Adrenal gland (tissue), 12 donors: ENCODE results near the gene ARID5A. TPM values are rescaled to one million over a fixed set of nuclear protein-coding genes. Genes with fewer than 3 reads are reported as not detected.
A peak's percentile ranks its signal among the peaks of the same experiment; 100 is the strongest.

Experiments
- DNase-seq, 7 donors: peaks; one replicate each; pipeline ENCODE4 v3.0.0-alpha.2; 2019 to 2020
- H3K27ac ChIP-seq, 5 donors: fragments of 200-600 bp; sonication (generic) in 4 of 5; 1 replicate in 3 of 5; 2 replicates in 2 of 5; pipeline versions ENCODE4 v1.5.1 to v1.8.0; 2016 to 2020; ENCODE audit warnings: mild to moderate bottlenecking in 1 of 5
- H3K27me3 ChIP-seq: fragments of 200-600 bp; 2 replicates; pipeline ENCODE4 v1.8.0; 2021
- H3K36me3 ChIP-seq, 2 donors: fragments of 200-600 bp; replicated peaks in 1 of 2; 1 replicate in 1 of 2; 2 replicates in 1 of 2; pipeline versions ENCODE4 v1.5.1 to v1.8.0; 2018 to 2022
- H3K4me1 ChIP-seq, 2 donors: fragments of 200-600 bp; replicated peaks in 1 of 2; 1 replicate in 1 of 2; 2 replicates in 1 of 2; pipeline versions ENCODE4 v1.5.1 to v1.8.0; 2018 to 2021
- H3K4me3 ChIP-seq, 4 donors: fragments of 200-600 bp; sonication (generic) in 3 of 4; one replicate each; pipeline ENCODE4 v1.5.1; 2016 to 2018
- H3K9me3 ChIP-seq, 3 donors: fragments of 200-600 bp; sonication (generic) in 1 of 3; replicated peaks in 1 of 3; 1 replicate in 2 of 3; 2 replicates in 1 of 3; pipeline versions ENCODE4 v1.5.1 to v1.8.0; 2016 to 2021
- POLR2A ChIP-seq, 2 donors: fragments of 450-650 bp; IDR thresholded peaks; one replicate each; pipeline ENCODE4 v1.6.1; 2017; ENCODE audit warnings: antibody characterized with exemption in 2 of 2, mild to moderate bottlenecking in 2 of 2, moderate library complexity in 1 of 2
- WGBS, 4 donors: extraction: QIAGEN DNeasy Blood & Tissue Kit in 2 of 4; methylation state at CpG; one replicate each; pipeline versions ENCODE4 v1.1.5 to v1.1.7; 2013 to 2017; 5-methylcytosine and 5-hydroxymethylcytosine counted together
- intact Hi-C, 2 donors: fragments of 100-400 bp; cut with DNase I; formaldehyde crosslinking; loops; one replicate each; pipeline versions ENCODE4 v1.14.1 to v1.15.0; 2022 to 2023
- polyA plus RNA-seq, 3 donors: library from polyadenylated mRNA; stranded (reverse); fragments of 200-250 nt in 2 of 3; fragments of 350-450 nt in 1 of 3; fragmentation: Illumina TruSeq in 1 of 3; extraction: RNeasy Lipid Tissue Mini Kit (QIAGEN cat#74804) in 1 of 3; gene quantifications; one replicate each; pipeline ENCODE4 v1.2.3, GENCODE V29; 2013 to 2014
- total RNA-seq, 9 donors: library from RNA; depleted of rRNA in 4 of 9; stranded (reverse); fragments of >200 nt in 4 of 9; fragments of 120-200 nt in 1 of 9; fragmentation: NEBNext Ultra II Directional in 1 of 9; extraction: Animal tissue kit (Norgen Biotek cat#: 25700) in 1 of 9; gene quantifications; one replicate each; pipeline versions ENCODE4 v1.1.0 to v1.2.4, GENCODE V29; 2013 to 2023
- TF ChIP-seq, protein P1 (sequence below), 6 experiments: fragments of 450-650 bp in 4 of 6; fragments of 200-600 bp in 2 of 6; sonication (generic) in 1 of 6; IDR thresholded peaks; 1 replicate in 5 of 6; 2 replicates in 1 of 6; pipeline versions ENCODE4 v1.5.1 to v1.8.0; 2016 to 2021; ENCODE audit warnings: antibody characterized with exemption in 6 of 6, mild to moderate bottlenecking in 2 of 6, moderate library complexity in 1 of 6
- donor health status: healthy with polysubstance abuse.
- donor health status: Bipolar disorder and iron deficiency.
- donor health status: DM: yes; HTN: yes; CAD: no.
- donor health status: DM: no; HTN: no; CAD: no.
- donor health status: DM: no; HTN: no; CAD: no.
- donor health status: DM: yes; HTN: yes; CAD: no.

ARID5A gene
- total and polyA plus RNA-seq, 12 donors, result 0.94 to 39.6 (median 14.3) TPM

DNA sequence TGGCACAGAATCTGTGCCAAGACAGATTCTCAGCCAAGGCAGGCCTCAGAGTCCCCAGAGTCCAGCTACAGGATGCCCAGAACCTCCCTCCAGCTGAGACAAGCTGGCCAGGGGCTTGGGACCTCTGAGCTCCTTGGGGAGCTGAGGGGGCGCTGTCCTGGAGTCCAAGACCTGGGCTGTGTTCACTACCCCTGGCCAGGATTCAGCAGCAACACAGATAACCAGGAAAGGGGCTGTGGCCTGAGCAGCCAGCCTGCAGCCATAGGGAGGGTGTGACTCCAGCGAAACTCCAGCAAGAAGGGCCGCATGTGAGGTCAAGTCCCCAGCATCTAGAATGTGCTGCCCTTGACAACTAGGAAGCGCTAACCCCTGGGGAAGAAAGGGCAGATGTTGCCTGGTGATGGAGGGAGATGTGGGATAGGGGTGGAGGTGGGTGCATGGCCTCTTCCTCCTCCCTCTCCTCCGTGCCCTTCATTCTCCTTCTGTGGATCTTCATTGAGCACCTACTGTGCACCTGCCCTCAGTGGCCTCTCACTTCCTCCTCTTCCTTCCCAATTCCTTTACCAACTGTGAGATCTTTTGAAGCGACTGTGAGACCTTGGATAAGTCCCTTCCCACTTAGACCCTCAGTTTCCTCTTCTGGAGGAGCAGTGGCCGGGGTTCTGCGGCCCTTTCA, 7.7 kb upstream of the ARID5A start:
- H3K36me3 ChIP-seq, result no peaks in the 10 kb centered on the region
- peak in 1 of 7 donors; percentile 17 for DNase-seq
- 85 to 89% (median 85%) methylated on average over 5 to 8 of the region's 8 CpGs for WGBS, 4 donors
- peak overlapping the region in 3 of 5 donors; percentile 68 to 87 (median 76) for H3K27ac ChIP-seq
- peaks cover 3 to 33% of the 10 kb centered on the region in 2 donors for H3K4me1 ChIP-seq
- H3K4me3 ChIP-seq, result no peak overlapping the region
- intact Hi-C loops, result no loop called here
- no peaks in the 10 kb centered on the region for H3K9me3 ChIP-seq
- no peaks in the 10 kb centered on the region for H3K27me3 ChIP-seq
- no peak for TF ChIP-seq POLR2A (IDR thresholded peaks at IDR 0.05)
- TF ChIP-seq, protein P1, sequence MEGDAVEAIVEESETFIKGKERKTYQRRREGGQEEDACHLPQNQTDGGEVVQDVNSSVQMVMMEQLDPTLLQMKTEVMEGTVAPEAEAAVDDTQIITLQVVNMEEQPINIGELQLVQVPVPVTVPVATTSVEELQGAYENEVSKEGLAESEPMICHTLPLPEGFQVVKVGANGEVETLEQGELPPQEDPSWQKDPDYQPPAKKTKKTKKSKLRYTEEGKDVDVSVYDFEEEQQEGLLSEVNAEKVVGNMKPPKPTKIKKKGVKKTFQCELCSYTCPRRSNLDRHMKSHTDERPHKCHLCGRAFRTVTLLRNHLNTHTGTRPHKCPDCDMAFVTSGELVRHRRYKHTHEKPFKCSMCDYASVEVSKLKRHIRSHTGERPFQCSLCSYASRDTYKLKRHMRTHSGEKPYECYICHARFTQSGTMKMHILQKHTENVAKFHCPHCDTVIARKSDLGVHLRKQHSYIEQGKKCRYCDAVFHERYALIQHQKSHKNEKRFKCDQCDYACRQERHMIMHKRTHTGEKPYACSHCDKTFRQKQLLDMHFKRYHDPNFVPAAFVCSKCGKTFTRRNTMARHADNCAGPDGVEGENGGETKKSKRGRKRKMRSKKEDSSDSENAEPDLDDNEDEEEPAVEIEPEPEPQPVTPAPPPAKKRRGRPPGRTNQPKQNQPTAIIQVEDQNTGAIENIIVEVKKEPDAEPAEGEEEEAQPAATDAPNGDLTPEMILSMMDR (IDR thresholded peaks at IDR 0.05), result no peak

DNA sequence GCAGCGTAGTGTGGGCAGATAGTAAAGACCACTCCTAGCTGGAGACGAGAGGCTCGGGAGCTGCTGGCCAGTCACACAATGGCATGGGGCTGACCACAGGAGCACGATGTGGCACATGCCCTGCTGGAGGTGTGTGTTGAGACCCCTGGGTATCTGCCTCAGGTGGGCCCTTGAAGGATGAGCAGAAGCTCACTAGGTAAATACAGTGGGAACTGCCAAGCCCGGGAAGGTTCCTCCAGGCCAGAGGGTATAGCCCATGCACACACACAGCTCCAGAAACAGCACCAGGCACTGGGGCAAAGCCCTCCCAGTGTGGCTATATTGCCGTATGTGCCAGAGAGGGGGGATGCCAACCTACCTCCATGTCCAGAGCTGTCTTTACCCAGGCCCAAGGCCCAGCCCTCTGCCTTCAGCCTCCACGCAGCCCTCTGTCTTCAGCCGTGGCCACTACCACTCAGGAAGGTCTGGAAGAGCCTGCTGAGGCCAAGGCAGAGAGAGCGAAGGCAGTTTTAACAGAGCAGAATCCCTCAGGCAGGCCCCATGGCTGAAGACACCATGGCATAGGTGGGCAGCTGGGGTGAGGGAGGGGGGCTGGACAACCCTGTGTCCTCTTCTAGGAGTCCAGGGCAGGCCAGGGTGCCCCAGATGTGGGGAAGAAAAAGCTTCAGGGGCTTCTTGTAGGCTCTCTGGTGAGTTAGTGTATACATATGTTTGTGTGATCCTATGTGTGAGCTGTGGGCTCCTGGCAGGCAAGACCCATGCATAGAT, 7.0 kb upstream of the ARID5A start:
- DNase-seq, result peak in 1 of 7 donors; percentile 12
- H3K4me1 ChIP-seq, result peaks cover 8 to 40% of the 10 kb centered on the region in 2 donors
- no peaks in the 10 kb centered on the region for H3K36me3 ChIP-seq
- no peak overlapping the region for H3K27ac ChIP-seq
- H3K9me3 ChIP-seq, result no peaks in the 10 kb centered on the region
- no peaks in the 10 kb centered on the region for H3K27me3 ChIP-seq
- TF ChIP-seq, protein P1 (IDR thresholded peaks at IDR 0.05), result no peak
- TF ChIP-seq POLR2A (IDR thresholded peaks at IDR 0.05), result no peak
- intact Hi-C loops, result no loop called here
- WGBS, 4 donors, result 87 to 100% (median 93%) methylated on average over 3 to 9 of the region's 9 CpGs
- H3K4me3 ChIP-seq, result no peak overlapping the region

DNA sequence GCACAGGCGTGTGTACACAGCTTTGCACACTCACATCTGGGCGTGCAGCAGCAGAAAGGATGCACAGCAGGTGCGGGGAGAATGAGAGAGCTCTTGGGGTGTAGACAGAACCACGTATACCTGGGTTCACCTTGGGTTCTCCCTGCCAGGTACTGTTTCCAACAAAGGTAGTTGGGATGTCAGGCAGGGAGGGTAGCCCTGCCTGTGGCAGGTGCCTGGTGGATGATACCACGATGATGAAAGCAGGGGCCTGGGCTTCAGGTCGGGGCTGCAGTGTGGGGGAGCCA, 6.5 kb upstream of the ARID5A start:
- H3K36me3 ChIP-seq, result no peaks in the 10 kb centered on the region
- 69 to 88% (median 85%) methylated on average over 5 to 6 of the region's 6 CpGs for WGBS, 4 donors
- H3K9me3 ChIP-seq, result no peaks in the 10 kb centered on the region
- peaks cover 8 to 42% of the 10 kb centered on the region in 2 donors for H3K4me1 ChIP-seq
- H3K4me3 ChIP-seq, result no peak overlapping the region
- peak in 1 of 7 donors; percentile 12 for DNase-seq
- no peaks in the 10 kb centered on the region for H3K27me3 ChIP-seq
- H3K27ac ChIP-seq, result no peak overlapping the region
- intact Hi-C loops, result no loop called here
- no peak for TF ChIP-seq POLR2A (IDR thresholded peaks at IDR 0.05)
- TF ChIP-seq, protein P1 (IDR thresholded peaks at IDR 0.05), result no peak

DNA sequence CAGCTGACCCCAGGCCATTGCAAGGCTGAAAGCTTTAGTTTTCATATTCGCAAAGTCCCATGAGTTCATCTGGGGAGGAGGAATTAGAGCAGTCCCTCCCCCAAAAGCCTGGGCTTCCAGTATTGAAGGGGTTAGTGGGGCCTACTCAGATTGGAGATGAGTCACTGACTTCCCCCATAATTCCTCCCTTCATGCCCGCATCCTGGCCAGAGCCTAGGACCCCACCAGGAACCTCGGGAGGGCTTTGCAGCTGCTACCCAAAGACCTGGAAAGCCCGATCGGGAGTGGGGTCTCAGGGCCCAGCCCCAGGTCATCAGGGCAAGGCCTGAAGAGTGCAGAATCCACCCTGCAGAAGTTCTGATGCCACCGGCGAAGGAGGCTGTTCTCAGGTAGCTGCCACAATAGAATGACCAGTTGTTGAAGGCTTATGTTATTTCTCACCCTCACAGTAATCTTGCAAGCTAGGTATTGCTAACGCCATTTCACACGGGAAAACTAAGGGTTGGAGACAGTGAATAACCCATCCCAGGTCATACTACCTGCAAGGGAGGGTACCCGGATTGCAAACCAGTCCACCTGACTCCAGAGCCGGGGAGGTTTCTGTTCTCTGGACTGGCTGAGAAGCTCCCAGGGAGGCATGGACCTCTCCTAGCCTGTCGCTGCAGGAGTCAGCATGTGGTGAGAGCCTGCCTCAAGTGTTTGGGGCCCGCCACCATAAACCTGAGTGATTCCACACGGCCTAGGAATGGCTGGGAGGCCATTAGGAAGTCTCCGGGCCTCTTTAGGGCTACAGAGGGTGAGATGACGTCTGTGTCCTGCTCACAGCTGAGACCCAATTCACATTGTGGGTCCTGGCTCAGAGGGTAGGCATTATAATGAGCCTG, 5.8 kb upstream of the ARID5A start:
- no peak overlapping the region for H3K4me3 ChIP-seq
- peaks cover 8 to 42% of the 10 kb centered on the region in 2 donors for H3K4me1 ChIP-seq
- H3K27ac ChIP-seq, result peak overlapping the region in 1 of 5 donors; percentile 80
- H3K9me3 ChIP-seq, result no peaks in the 10 kb centered on the region
- intact Hi-C loops, result no loop called here
- peak in 2 of 7 donors; percentile 10 to 12 for DNase-seq
- WGBS, 4 donors, result 75 to 89% (median 87%) methylated on average over 5 to 16 of the region's 16 CpGs
- no peaks in the 10 kb centered on the region for H3K36me3 ChIP-seq
- H3K27me3 ChIP-seq, result no peaks in the 10 kb centered on the region
- TF ChIP-seq, protein P1 (IDR thresholded peaks at IDR 0.05), result no peak
- TF ChIP-seq POLR2A (IDR thresholded peaks at IDR 0.05), result no peak
